Hepatocyte (in vitro differentiated cells): ENCODE results near the gene PPP2R2C. TPM values are rescaled to one million over a fixed set of nuclear protein-coding genes. Genes with fewer than 3 reads are reported as not detected.

Experiments used
- DNase-seq: peaks from one replicate; pipeline ENCODE4 v3.0.0-alpha.2; 2016; ENCODE audit warnings: low spot score
- H2AFZ ChIP-seq: fragments of 200-600 bp; sonication (generic); 2 replicates; pipeline ENCODE4 v1.6.0; 2016; ENCODE audit warnings: antibody characterized with exemption, mild to moderate bottlenecking
- H3K27ac ChIP-seq: fragments of 200-600 bp; sonication (generic); 2 replicates; pipeline ENCODE4 v1.5.1; 2016; ENCODE audit warnings: mild to moderate bottlenecking
- H3K27me3 ChIP-seq: fragments of 200-600 bp; sonication (generic); 2 replicates; pipeline ENCODE4 v1.6.1; 2016
- H3K36me3 ChIP-seq: fragments of 200-600 bp; sonication (generic); replicated peaks from 2 replicates; pipeline ENCODE4 v1.5.1; 2016; ENCODE audit warnings: low read depth; ENCODE audit not compliant: insufficient read depth
- H3K4me1 ChIP-seq: fragments of 200-600 bp; sonication (generic); 2 replicates; pipeline ENCODE4 v1.5.1; 2016; ENCODE audit warnings: mild to moderate bottlenecking, moderate library complexity; ENCODE audit not compliant: insufficient read depth
- H3K4me2 ChIP-seq: fragments of 200-600 bp; sonication (generic); 2 replicates; pipeline ENCODE4 v1.6.0; 2016
- H3K4me3 ChIP-seq: fragments of 200-600 bp; sonication (generic); 2 replicates; pipeline ENCODE4 v1.5.1; 2016; ENCODE audit warnings: mild to moderate bottlenecking
- H3K79me2 ChIP-seq: fragments of 200-600 bp; sonication (generic); 2 replicates; pipeline ENCODE4 v1.6.0; 2017; ENCODE audit warnings: mild to moderate bottlenecking
- H3K9me2 ChIP-seq: fragments of 200-600 bp; sonication (generic); replicated peaks from 2 replicates; pipeline ENCODE4 v1.6.0; 2017; ENCODE audit warnings: mild to moderate bottlenecking; ENCODE audit not compliant: insufficient read depth
- H3K9me3 ChIP-seq: fragments of 200-600 bp; sonication (generic); 2 replicates; pipeline ENCODE4 v1.5.1; 2016; ENCODE audit warnings: low read depth, mild to moderate bottlenecking
- H4K20me1 ChIP-seq: fragments of 200-600 bp; sonication (generic); 2 replicates; pipeline ENCODE4 v1.6.0; 2016; ENCODE audit warnings: mild to moderate bottlenecking; ENCODE audit not compliant: insufficient read depth, poor library complexity, severe bottlenecking
- EZH2 ChIP-seq: fragments of 200-600 bp; sonication (generic); IDR thresholded peaks from 2 replicates; pipeline ENCODE4 v1.6.1; 2016; ENCODE audit warnings: antibody characterized with exemption, mild to moderate bottlenecking, borderline replicate concordance
- EZH2phosphoT487 ChIP-seq: fragments of 200-600 bp; sonication (generic); IDR thresholded peaks from one replicate; pipeline ENCODE4 v1.6.1; 2018; ENCODE audit warnings: antibody characterized with exemption, mild to moderate bottlenecking, low read depth, moderate library complexity; ENCODE audit not compliant: unreplicated experiment, severe bottlenecking
- WGBS: methylation state at CpG from one replicate; pipeline ENCODE4 v1.1.6; 2016; ENCODE audit warnings: low lambda C conversion rate; ENCODE audit errors: missing lambda C conversion rate; 5-methylcytosine and 5-hydroxymethylcytosine counted together
- polyA plus RNA-seq: library from polyadenylated mRNA; unstranded; fragments of >200 nt; fragmentation: Nextera tagmentation; extraction: Ambion mirVana; gene quantifications from 2 replicates; pipeline ENCODE4 v1.2.1, GENCODE V29; 2016
- total RNA-seq: library from RNA; depleted of rRNA; stranded (reverse); fragments of >200 nt; gene quantifications from 2 replicates; pipeline ENCODE4 v1.2.3, GENCODE V29; 2014
- TF ChIP-seq, protein P1 (sequence below): fragments of 200-600 bp; sonication (generic); IDR thresholded peaks from 2 replicates; pipeline ENCODE4 v1.5.1; 2016; ENCODE audit warnings: antibody characterized with exemption, mild to moderate bottlenecking; ENCODE audit not compliant: poor library complexity

Gene PPP2R2C
- total and polyA plus RNA-seq, 2 experiments from 2014 or later, result 0.35 to 0.67 TPM

DNA sequence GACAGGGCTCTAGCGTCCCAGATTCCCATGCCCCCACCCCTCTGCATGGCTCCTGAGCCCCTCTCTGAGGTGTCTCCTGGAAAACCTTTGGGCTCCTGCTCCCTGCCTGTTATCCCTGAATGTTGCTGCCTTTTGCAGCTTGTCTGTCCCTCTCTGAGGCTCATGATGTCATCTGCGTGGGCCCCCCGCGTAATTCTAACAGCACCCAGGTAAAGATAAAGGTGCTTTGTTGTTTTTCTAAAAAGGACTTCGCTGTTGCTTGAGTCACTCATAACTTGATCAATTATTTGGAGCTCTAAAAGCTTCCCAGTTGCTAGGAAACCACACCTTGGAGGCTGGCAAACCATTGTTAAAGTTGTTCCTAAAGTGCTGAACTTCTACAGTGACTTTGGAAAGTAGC is 166.1 kb downstream of the PPP2R2C start:
- Histone ChIP-seq H3K9me3 (no peaks in the 10 kb centered on the region), H3K9me2 (no peaks in the 10 kb centered on the region), H2AFZ (no peak overlapping the region), H3K4me2 (no peak overlapping the region), H4K20me1 (no peaks in the 10 kb centered on the region), H3K4me3 (no peak overlapping the region), H3K27me3 (peaks cover 12% of the 10 kb centered on the region), H3K79me2 (no peaks in the 10 kb centered on the region), H3K36me3 (no peaks in the 10 kb centered on the region), H3K27ac (no peak overlapping the region), H3K4me1 (peaks cover 5% of the 10 kb centered on the region)
- 74% methylated on average over 5 of the region's 5 CpGs for WGBS
- TF ChIP-seq, protein P1, sequence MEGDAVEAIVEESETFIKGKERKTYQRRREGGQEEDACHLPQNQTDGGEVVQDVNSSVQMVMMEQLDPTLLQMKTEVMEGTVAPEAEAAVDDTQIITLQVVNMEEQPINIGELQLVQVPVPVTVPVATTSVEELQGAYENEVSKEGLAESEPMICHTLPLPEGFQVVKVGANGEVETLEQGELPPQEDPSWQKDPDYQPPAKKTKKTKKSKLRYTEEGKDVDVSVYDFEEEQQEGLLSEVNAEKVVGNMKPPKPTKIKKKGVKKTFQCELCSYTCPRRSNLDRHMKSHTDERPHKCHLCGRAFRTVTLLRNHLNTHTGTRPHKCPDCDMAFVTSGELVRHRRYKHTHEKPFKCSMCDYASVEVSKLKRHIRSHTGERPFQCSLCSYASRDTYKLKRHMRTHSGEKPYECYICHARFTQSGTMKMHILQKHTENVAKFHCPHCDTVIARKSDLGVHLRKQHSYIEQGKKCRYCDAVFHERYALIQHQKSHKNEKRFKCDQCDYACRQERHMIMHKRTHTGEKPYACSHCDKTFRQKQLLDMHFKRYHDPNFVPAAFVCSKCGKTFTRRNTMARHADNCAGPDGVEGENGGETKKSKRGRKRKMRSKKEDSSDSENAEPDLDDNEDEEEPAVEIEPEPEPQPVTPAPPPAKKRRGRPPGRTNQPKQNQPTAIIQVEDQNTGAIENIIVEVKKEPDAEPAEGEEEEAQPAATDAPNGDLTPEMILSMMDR, result no peak
- TF ChIP-seq EZH2phosphoT487, result no peak
- no peak for TF ChIP-seq EZH2
- no peak for DNase-seq

DNA sequence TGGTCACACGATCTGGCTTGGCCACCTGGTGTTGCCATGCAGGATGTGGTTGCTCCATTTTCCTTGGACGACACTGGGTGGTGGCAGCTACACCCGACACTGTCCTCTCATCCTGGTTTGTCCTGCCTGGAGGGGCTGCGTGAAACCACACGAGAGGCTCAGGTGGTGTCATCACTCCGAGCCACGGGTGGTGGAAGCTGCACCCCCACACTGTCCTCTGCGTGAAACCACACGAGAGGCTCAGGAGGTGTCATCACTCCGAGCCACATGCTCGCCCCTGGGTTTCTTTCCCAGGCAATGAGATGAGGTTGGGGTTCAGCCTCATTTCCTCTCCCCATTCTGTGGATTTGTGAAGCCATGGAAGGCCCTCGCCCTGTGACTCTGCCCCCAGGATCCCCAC is 168.5 kb downstream of the PPP2R2C start:
- no peak for DNase-seq
- WGBS, result 96% methylated on average over 12 of the region's 12 CpGs
- TF ChIP-seq EZH2phosphoT487 (no peak), EZH2 (no peak)
- TF ChIP-seq, protein P1, result no peak
- Histone ChIP-seq H3K27me3 (no peaks in the 10 kb centered on the region), H3K79me2 (no peaks in the 10 kb centered on the region), H4K20me1 (no peaks in the 10 kb centered on the region), H3K9me2 (no peaks in the 10 kb centered on the region), H3K9me3 (no peaks in the 10 kb centered on the region), H3K4me2 (no peak overlapping the region), H3K4me1 (no peaks in the 10 kb centered on the region), H3K36me3 (no peaks in the 10 kb centered on the region), H3K27ac (no peak overlapping the region), H2AFZ (no peak overlapping the region), H3K4me3 (no peak overlapping the region)

DNA sequence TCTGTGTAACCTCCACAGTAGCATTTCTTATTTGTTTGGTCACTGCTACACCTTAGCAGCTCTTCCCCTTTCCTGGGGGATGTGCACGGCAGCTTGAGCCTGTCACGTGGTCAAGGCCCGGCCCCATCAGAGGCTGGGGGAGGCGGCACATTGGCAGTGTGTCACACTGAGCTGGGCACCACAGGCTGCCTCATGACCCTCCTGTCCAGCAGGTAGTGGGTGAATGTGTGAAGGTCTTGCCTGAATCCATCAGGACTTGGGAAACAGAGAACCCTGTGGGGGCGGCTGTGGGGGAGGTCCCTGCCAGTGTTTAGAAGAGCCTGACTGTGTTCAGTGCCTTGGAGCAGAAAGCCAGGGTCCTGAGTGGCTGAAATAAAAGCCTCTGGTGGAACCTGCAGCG is 169.5 kb downstream of the PPP2R2C start:
- Histone ChIP-seq H3K27ac (no peak overlapping the region), H4K20me1 (no peaks in the 10 kb centered on the region), H3K4me3 (no peak overlapping the region), H3K36me3 (no peaks in the 10 kb centered on the region), H3K9me3 (no peaks in the 10 kb centered on the region), H3K9me2 (no peaks in the 10 kb centered on the region), H2AFZ (no peak overlapping the region), H3K4me2 (no peak overlapping the region), H3K79me2 (no peaks in the 10 kb centered on the region), H3K27me3 (no peaks in the 10 kb centered on the region), H3K4me1 (no peaks in the 10 kb centered on the region)
- 83% methylated on average over 6 of the region's 6 CpGs for WGBS
- TF ChIP-seq, protein P1, result no peak
- no peak for TF ChIP-seq EZH2
- TF ChIP-seq EZH2phosphoT487, result no peak
- no peak for DNase-seq
